ENCODE measurements around the gene PPP4C.

Gene PPP4C

GRCh38 chr16:30069611-30070462, 6.0 kb upstream of the PPP4C start:
- TF ChIP-seq CTCF (IDR thresholded peaks at IDR 0.05; ENCODE audit: control insufficient read depth, extremely low read depth, insufficient read depth), result no peak
- H3K4me3 ChIP-seq (ENCODE audit: low read depth, low read length), result no peak overlapping the region
- no peak for DNase-seq (ENCODE audit: low read depth)

GRCh38 chr16:30070490-30070889, 5.3 kb upstream of the PPP4C start:
- DNase-seq (ENCODE audit: low read depth), result no peak
- no peak overlapping the region for H3K4me3 ChIP-seq (ENCODE audit: low read depth, low read length)
- TF ChIP-seq CTCF (IDR thresholded peaks at IDR 0.05; ENCODE audit: control insufficient read depth, extremely low read depth, insufficient read depth), result no peak

GRCh38 chr16:30076276-30076791, 540 bp downstream of the PPP4C start:
- peak overlapping the region; percentile 99 for H3K4me3 ChIP-seq (ENCODE audit: low read depth, low read length)
- DNase-seq (ENCODE audit: low read depth), result no peak
- TF ChIP-seq CTCF (IDR thresholded peaks at IDR 0.05; ENCODE audit: control insufficient read depth, extremely low read depth, insufficient read depth), result no peak

GRCh38 chr16:30077656-30078055, 1.9 kb downstream of the PPP4C start:
- DNase-seq (ENCODE audit: low read depth), result no peak
- TF ChIP-seq CTCF (IDR thresholded peaks at IDR 0.05; ENCODE audit: control insufficient read depth, extremely low read depth, insufficient read depth), result no peak
- no peak overlapping the region for H3K4me3 ChIP-seq (ENCODE audit: low read depth, low read length)

- no peak for DNase-seq (ENCODE audit: low read depth)
- no peak overlapping the region for H3K4me3 ChIP-seq (ENCODE audit: low read depth, low read length)
- no peak for TF ChIP-seq CTCF (IDR thresholded peaks at IDR 0.05; ENCODE audit: control insufficient read depth, extremely low read depth, insufficient read depth)
Measured at GRCh38 chr16:30078744-30079143, 3.0 kb downstream of the PPP4C start.

- no peak for DNase-seq (ENCODE audit: low read depth)
- no peak overlapping the region for H3K4me3 ChIP-seq (ENCODE audit: low read depth, low read length)
- no peak for TF ChIP-seq CTCF (IDR thresholded peaks at IDR 0.05; ENCODE audit: control insufficient read depth, extremely low read depth, insufficient read depth)
Measured at GRCh38 chr16:30079480-30079879, 3.7 kb downstream of the PPP4C start.
